Ascending aorta (tissue), 2 donors: ENCODE data around the gene TMEM132C. TPM values are rescaled to one million over a fixed set of nuclear protein-coding genes. Genes with fewer than 3 reads are reported as not detected.

Experiments
- DNase-seq, 2 donors: peaks; one replicate each; pipeline ENCODE4 v3.0.0-alpha.2; 2019; ENCODE audit warnings: low spot score in 2 of 2
- H3K27ac ChIP-seq, 2 donors: fragments of 200-600 bp; sonication (generic); one replicate each; pipeline ENCODE4 v1.5.1; 2016 to 2017; ENCODE audit warnings: mild to moderate bottlenecking in 1 of 2
- H3K27me3 ChIP-seq: fragments of 200-600 bp; sonication (generic); one replicate; pipeline ENCODE4 v1.5.1; 2017
- H3K36me3 ChIP-seq, 2 donors: fragments of 200-600 bp; sonication (generic); one replicate each; pipeline ENCODE4 v1.5.1; 2016
- H3K4me1 ChIP-seq, 2 donors: fragments of 200-600 bp; sonication (generic); one replicate each; pipeline ENCODE4 v1.5.1; 2016 to 2017; ENCODE audit warnings: mild to moderate bottlenecking in 1 of 2
- H3K4me3 ChIP-seq, 2 donors: fragments of 200-600 bp; sonication (generic); one replicate each; pipeline ENCODE4 v1.5.1; 2016 to 2017; ENCODE audit warnings: mild to moderate bottlenecking in 1 of 2
- H3K9me3 ChIP-seq, 2 donors: fragments of 200-600 bp; sonication (generic); one replicate each; pipeline ENCODE4 v1.5.1; 2016
- intact Hi-C: fragments of 100-400 bp; cut with DNase I; formaldehyde crosslinking; loops from one replicate; pipeline ENCODE4 v1.15.1; 2023
- total RNA-seq: library from RNA; depleted of rRNA; stranded (reverse); fragments of >200 nt; gene quantifications from one replicate; pipeline ENCODE4 v1.1.0, GENCODE V29; 2016
- TF ChIP-seq, protein P1 (sequence below), 3 experiments: fragments of 200-600 bp in 2 of 3; fragments of 450-650 bp in 1 of 3; sonication (generic) in 2 of 3; IDR thresholded peaks; one replicate each; pipeline ENCODE4 v1.5.1; 2016 to 2019; ENCODE audit warnings: antibody characterized with exemption in 3 of 3, mild to moderate bottlenecking in 1 of 3, moderate library complexity in 1 of 3

Gene TMEM132C
- total RNA-seq, 1 donor from 2014 or later, result 0.96 TPM

GRCh38 chr12:128629979-128630378 is 363.0 kb downstream of the TMEM132C start:
- no peak overlapping the region for H3K4me3 ChIP-seq
- no peaks in the 10 kb centered on the region for H3K9me3 ChIP-seq
- DNase-seq, result no peak
- intact Hi-C loops, result no loop called here
- H3K4me1 ChIP-seq, result no peaks in the 10 kb centered on the region
- no peaks in the 10 kb centered on the region for H3K27me3 ChIP-seq
- no peak overlapping the region for H3K27ac ChIP-seq
- TF ChIP-seq, protein P1, sequence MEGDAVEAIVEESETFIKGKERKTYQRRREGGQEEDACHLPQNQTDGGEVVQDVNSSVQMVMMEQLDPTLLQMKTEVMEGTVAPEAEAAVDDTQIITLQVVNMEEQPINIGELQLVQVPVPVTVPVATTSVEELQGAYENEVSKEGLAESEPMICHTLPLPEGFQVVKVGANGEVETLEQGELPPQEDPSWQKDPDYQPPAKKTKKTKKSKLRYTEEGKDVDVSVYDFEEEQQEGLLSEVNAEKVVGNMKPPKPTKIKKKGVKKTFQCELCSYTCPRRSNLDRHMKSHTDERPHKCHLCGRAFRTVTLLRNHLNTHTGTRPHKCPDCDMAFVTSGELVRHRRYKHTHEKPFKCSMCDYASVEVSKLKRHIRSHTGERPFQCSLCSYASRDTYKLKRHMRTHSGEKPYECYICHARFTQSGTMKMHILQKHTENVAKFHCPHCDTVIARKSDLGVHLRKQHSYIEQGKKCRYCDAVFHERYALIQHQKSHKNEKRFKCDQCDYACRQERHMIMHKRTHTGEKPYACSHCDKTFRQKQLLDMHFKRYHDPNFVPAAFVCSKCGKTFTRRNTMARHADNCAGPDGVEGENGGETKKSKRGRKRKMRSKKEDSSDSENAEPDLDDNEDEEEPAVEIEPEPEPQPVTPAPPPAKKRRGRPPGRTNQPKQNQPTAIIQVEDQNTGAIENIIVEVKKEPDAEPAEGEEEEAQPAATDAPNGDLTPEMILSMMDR (IDR thresholded peaks at IDR 0.05), result no peak
- H3K36me3 ChIP-seq, result no peaks in the 10 kb centered on the region

GRCh38 chr12:128637642-128638606 is 371.0 kb downstream of the TMEM132C start:
- Histone ChIP-seq H3K27ac (no peak overlapping the region), H3K4me3 (no peak overlapping the region), H3K27me3 (no peaks in the 10 kb centered on the region), H3K4me1 (no peaks in the 10 kb centered on the region), H3K9me3 (no peaks in the 10 kb centered on the region), H3K36me3 (no peaks in the 10 kb centered on the region)
- DNase-seq, result no peak
- intact Hi-C loops, result no loop called here
- TF ChIP-seq, protein P1 (IDR thresholded peaks at IDR 0.05), result no peak

- no peaks in the 10 kb centered on the region for H3K9me3 ChIP-seq
- H3K4me3 ChIP-seq, result no peak overlapping the region
- H3K27ac ChIP-seq, result no peak overlapping the region
- intact Hi-C loops, result no loop called here
- no peaks in the 10 kb centered on the region for H3K4me1 ChIP-seq
- TF ChIP-seq, protein P1 (IDR thresholded peaks at IDR 0.05), result no peak
- H3K27me3 ChIP-seq, result no peaks in the 10 kb centered on the region
- H3K36me3 ChIP-seq, result no peaks in the 10 kb centered on the region
- DNase-seq, result no peak
These were observed 372.1 kb downstream of the TMEM132C start for GRCh38 chr12:128639089-128639488.

GRCh38 chr12:128643155-128643554 is 376.2 kb downstream of the TMEM132C start:
- no peaks in the 10 kb centered on the region for H3K9me3 ChIP-seq
- H3K4me1 ChIP-seq, result no peaks in the 10 kb centered on the region
- no peak overlapping the region for H3K27ac ChIP-seq
- TF ChIP-seq, protein P1 (IDR thresholded peaks at IDR 0.05), result no peak
- no peak overlapping the region for H3K4me3 ChIP-seq
- DNase-seq, result no peak
- intact Hi-C loops, result no loop called here
- no peaks in the 10 kb centered on the region for H3K36me3 ChIP-seq
- no peaks in the 10 kb centered on the region for H3K27me3 ChIP-seq

GRCh38 chr12:128644664-128645296 is 377.8 kb downstream of the TMEM132C start:
- intact Hi-C loops, result no loop called here
- H3K27ac ChIP-seq, result no peak overlapping the region
- H3K36me3 ChIP-seq, result no peaks in the 10 kb centered on the region
- no peak overlapping the region for H3K4me3 ChIP-seq
- no peaks in the 10 kb centered on the region for H3K27me3 ChIP-seq
- no peaks in the 10 kb centered on the region for H3K9me3 ChIP-seq
- TF ChIP-seq, protein P1 (IDR thresholded peaks at IDR 0.05), result peak in 1 of 3 experiments; percentile 37
- no peaks in the 10 kb centered on the region for H3K4me1 ChIP-seq
- DNase-seq, result no peak
